ENCODE data around the gene ZNF780B. TPM values are rescaled to one million over a fixed set of nuclear protein-coding genes. Genes with fewer than 3 reads are reported as not detected.
A peak's percentile ranks its signal among the peaks of the same experiment; 100 is the strongest.
"Not testable (repeated sequence)": the region's sequence is repeated elsewhere in the genome, so short reads cannot be mapped to it uniquely, and the experiment has no call there.

The ZNF780B gene
- total RNA-seq = 18.4 TPM

DNA sequence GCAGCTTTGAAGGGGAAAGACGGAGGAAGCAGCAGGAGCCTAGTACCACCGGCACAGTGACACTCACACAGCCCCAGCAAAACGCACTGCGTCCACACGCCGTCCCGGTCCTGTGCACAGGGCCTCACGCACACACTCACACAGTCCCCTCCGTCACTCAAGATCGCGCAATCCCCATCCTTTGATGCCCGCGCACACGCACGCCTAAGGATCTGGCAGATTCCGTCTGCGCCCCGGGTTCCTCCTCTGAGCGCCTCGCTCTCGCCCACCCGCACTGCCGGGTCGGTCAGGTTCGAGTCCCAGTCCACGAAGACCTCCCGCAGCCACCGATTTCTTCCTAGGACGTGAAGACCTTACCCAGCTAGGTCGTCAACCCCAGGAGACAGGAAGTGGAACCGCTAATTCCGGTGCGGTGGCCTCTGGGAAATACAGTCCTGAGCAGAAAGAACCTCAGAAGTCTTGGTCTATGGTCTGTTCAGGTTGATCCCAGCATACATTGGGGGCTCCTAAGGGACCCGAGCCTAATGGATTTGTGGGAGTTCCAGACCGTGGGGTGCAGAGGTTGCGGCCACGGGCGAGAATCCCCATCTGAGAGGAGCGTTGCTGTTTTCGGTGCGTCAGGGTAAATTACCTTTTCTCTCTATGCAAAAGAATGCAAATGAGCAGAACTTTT, at the start of gene ZNF780B:
TSS of gene ZNF780B (minus strand) at position 400 of the 673 bp plus-strand sequence. CDS start 5,899 bp downstream, outside the sequence.
- DNase-seq = peak; percentile 74

DNA sequence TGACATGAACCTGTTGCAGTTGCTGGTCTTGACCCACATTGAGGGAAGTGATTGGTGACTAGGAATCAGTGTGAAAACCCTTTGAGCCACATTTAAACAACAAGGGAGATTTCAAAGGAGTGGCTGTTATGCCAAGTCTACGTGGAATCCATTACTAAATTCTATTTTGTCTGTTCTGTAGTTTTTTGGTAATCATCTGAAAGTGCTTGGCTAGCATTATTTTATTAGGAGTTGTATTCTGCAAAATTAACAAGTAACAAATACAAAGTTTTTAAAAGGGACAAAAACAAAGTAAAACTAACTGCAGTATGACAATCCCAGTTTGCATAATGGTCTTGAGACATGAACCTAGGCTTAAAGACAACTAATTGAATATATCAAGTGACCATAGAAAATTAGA, 48.7 kb upstream of the ZNF780B start:
- DNase-seq = no peak

DNA sequence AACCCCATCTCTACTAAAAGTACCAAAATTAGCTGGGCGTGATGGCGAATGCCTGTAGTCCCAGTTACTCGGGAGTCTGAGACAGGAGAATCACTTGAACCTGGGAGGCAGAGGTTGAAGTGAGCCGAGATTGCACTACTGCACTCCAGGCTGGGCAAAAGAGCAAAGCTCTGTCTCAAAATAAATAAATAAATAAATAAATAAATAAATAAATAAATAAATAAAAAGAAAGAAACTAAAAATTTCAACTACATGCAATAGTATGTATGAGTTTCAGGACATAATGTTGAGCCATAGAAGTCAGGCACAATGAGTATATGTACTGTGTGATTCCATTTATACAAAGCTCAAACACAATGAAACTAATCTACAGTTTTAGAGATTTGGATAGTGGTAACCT, 47.6 kb upstream of the ZNF780B start:
- DNase-seq = no peak

DNA sequence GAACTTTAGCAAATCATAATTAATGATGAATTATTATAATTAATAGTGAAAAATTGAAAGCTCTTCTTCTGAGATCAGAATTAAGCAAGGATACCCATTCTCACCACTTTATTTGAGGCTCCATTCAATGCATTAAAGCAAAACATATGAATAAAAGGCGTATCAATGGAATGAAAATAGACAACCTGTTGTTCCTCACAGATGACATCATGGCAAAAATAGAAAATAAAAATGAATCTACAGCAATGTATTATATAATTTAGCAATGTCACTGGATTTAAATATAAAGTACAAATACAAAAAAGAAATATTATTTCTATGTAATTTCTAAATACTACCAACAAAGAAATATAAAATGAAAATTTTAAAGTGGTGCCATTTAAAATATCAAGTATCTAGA, 45.8 kb upstream of the ZNF780B start:
- DNase-seq = no peak

DNA sequence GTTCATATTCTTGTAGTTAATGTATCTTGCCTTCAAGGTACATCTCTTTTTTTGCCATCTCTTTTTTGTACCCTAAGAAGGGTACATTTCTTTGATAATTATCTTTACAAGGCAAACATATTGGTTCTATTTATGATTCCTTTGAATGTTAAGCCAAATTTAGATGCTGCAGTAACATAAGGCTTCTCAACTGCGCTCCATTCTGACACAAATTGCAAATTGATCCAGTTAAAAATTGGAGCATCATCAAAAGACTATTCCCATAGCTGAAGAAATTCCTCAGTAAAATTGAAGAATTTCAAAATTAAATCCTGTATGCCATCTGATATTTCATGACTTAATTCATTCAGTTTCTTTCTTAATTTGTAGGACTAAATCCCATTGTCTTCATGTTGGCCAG, 37.4 kb upstream of the ZNF780B start:
- DNase-seq = no peak

DNA sequence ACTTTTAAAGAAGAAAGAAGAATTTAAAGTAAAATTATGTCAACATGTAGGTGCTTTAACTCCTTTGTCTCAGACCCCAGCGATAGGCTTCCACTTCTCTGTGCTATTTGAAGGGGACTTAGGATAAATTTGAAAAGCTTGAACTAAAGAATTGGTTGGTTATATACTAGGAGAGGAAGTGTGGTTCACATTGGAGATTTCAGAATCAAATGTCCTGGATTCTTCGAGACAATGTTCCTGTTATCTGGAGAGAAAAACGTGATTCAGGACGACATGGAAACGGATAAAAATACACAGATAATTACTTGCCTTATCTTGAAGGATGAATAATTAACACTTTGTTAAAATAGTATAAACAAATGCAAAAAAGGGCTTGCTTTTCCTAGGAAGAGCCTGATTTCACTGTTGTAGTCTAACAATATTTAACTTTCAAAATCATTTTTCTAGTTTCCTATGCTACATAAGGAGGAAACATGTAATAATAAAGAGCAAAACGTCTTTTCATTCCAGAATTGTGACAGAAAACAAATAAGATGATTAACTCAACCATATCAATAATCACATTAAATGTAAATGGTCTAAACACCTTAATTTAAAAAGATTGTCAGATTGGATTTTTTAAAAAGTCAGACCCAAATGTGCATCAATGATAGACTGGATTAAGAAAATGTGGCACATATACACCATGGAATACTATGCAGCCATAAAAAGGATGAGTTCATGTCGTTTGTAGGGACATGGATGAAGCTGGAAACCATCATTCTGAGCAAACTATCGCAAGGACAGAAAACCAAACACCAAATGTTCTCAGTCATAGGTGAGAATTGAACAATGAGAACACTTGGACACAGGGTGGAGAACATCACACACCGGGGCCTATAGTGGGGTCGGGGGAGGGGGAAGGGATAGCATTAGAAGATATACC, 35.4 kb upstream of the ZNF780B start:
- no peak for DNase-seq

DNA sequence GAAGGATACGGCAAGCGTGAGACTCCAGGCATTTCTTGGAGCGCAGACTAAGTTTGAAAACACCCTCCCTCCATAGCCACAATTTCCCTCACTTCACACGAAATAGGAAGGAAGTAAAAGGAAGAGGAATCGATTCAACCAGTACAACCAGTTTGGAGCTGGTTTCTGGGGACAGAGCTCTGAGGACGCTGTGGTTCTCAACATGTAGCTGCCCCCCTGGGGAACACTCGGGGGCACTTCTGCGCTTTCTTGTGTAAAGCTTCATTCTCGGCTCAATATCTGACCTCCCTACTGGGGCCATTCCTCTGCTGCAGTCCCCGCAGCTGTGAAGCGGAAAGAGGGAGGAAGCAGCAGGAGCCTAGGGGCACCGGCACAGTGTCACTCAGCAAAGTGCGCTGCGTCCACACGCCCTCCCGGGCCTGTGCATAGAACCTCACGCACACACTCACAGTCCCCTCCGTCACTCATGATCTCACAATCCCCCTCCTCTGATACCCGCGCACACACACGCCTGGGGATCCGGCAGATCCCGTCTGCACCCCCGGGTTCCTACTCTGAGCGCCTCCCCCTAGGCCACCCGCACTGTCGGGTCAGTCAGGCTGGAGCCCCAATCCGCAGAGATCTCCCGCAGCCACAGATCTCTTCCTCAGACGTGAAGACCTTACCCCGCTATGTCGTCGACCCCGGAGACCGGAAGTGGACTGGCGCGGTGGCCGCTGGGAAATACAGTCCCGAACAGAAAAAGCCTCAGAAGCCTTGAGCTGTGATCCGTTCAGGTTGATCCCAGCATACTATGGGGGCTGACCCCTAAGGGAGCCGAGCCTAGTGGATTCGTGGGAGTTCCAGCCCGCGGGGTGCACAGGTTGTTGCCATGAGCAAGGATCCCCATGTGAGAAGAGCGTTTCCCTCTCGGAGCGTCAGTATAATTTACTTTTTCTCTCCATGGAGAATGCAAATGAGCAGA, 34.5 kb upstream of the ZNF780B start, which contains the start of gene ZNF780A:
TSS of gene ZNF780A (minus strand) at position 703 of the 964 bp plus-strand sequence. CDS start 6,190 bp downstream, outside the sequence.
- peak; percentile 87 for DNase-seq

DNA sequence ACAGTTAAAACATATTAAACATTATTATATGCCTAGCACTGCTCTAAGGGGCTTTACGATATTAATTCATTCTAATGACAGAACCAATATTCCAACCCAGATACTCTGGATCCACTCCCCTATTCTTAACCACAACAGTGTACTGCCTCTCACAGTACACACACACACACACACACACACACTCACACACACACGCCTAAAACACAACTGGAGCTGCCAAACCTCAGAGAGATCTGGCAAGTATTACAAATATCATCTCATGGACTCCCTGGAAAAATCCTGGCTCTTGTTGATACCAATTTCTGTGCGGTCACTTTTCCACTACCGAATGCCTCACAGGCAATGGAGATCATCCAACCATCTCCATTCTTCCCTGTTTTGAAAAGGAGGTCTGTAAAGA, 33.4 kb upstream of the ZNF780B start:
- peak; percentile 1 for DNase-seq

DNA sequence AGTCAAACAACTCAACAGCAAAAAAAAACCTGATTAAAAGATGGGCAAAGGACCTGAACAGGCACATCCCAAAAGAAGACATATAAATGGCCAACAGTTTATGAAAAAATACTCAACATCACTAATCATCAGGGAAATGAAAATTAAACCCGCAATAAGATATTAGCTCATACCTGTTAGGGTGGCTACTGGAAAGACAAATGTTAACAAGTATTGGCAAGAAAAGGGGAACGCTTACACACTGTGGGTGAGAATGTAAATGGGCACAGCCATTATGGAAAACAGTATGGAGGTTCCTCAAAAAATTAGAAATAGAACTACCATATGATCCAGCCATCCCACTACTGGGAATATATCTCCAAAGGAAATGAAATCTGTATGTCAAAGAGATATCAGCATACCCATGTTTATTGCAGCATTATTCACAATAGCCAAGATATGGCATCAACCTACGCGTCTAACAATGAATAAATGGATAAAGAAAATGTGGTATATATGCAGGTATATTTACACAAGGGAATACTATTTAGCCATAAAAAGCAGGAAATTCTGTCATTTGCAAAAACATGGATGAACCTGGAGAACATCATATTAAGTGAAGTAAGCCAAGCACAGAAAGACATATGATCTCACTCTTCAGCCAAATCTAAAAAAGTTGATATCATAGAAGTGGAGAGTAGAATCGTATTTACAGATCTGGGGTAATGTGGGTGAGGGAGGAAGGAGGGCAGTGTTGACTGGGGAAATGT, 32.4 kb upstream of the ZNF780B start:
- no peak for DNase-seq

DNA sequence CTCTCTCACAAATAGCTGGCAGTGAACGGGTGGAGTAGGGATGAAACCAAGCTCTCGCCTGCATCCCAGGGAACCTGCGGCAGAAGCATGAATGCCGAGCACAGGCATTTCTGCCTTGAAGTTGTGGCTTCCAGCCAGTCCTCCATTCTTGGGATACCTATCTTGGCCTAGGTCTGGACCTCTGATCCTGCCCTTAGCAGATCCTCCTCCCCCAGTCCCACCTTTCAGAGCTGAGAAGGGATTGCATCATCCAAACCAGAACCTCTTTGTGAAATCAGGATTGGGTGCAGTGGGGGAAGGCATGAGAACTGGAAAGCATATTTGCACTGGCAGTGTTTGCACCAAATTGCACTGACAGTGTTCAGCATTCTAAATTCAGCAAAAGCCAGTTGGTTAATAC, 28.9 kb upstream of the ZNF780B start:
- DNase-seq = no peak

DNA sequence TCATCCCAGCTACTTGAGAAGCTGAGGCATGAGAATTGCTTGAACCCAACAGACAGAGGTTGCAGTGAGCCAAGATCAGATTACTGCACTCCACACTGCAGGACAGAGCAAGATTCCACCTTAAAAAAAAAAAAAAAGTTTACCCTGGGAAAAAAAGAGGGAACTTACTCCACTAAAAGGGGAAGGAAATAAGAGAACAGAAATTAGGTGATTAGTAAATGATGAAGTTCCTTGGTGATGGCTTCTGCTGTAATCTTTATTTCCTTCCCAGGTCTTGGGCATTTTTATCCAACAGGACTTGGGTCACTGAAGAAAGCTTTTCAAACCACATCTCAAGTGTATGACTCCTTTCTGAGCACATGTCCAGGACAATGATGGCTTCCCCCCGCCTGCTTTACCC, 25.4 kb upstream of the ZNF780B start:
- no peak for DNase-seq

DNA sequence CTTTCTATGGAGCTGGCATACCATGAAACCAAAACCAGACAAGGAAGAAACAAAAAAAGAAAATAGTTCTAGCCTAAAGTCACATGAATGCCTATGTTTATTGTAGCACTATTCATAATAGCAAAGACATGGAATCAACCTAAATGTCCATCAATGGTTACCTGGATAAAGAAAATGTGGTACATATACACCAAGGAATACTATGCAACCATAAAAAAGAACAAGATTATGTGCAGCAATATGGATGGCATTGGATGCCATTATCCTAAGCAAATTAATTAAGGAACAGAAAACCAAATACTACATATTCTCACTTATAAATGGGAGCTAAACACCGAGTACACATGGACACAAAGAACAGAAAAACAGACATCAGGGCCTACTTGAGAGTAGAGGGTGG, 24.3 kb upstream of the ZNF780B start:
- no peak for DNase-seq

DNA sequence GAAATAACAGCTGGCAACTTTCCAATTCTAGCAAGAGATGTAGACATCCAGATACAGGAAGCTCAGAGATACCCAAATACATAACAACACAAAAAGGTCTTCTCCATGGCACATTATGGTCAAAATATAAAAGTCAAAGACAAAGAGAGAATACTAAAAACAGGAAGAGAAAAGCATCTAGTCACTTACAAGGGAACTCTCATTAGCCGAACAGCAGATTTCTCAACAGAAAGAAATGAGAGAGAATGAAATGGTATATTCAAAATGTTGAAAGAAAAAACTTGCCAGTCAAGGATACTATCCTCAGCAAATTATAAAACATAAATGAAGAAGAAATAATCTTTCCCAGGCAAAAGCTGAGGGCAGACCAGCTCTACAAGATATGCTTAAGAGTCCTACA, 22.3 kb upstream of the ZNF780B start:
- peak; percentile 0 for DNase-seq

DNA sequence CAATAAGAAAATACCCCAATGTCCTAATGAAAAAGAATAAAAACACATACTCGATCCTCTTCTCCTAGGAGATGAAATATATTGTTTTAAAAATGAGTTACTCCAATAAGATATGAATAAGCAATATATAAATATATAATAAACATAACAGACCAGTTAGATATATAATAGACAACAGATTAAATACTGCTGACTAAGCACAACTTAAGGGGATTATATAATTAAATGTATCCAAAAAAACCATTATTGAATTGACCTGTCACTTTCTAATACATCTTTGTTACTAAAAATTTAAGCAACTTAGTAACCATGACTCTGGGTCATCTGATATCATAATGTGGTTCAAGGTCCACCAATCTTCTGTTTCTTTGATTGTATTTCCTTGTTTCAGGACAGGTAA, 14.0 kb upstream of the ZNF780B start:
- DNase-seq = no peak

DNA sequence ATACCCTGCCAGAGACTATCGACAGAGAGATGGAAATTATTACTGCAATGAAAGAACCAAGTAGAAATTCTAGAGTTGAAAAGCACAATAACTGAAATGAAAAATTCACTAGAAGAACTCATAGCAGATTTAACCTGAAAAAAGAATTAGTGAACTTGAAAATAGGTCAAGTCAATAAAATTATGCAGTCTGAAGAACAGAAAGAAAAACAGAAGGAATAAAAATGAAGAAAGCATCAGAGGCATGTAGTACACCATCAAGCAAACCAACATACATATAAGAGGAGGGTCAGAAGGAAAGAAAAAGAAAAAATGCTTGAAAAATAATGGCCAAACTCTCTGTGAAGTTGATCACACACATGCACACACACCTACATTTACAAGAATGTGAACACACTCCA, 3.6 kb upstream of the ZNF780B start:
- DNase-seq = no peak

DNA sequence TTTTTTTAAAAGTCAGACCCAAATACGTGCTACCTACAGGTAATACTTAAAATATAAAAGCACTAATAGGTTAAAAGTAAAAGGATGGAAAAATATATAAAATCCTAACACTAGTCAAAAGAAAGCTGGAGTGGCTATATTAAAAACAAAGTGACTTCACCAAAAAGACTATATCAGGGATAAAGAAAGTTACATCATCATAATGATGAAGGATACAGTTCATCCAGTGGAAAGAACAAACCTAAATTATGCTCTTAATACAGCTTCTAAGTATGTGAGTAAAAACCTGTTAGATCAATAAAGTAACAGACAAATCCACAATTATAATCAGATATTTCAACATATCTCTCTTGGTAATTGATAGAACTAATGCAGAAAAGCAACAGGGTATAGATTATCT, 1.1 kb upstream of the ZNF780B start:
- DNase-seq = no peak

DNA sequence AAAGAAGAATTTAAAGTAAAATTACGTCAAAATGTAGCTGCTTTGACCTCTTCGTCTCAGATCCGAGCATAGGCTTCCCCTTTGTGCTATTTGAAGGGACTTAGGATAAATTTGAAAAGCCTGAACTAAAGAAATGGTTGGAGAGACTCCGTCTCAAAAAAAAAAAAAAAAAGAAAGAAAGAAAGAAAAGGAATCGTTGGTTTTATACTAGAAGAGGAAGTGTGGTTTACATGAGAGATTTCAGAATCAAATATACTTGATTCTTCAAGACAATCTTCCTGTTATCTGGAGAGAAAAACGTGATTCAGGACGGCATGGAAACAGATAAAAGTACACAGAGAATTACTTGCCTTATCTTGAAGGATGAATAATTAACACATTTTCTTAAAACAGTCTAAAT, 474 bp upstream of the ZNF780B start:
- DNase-seq = no peak

DNA sequence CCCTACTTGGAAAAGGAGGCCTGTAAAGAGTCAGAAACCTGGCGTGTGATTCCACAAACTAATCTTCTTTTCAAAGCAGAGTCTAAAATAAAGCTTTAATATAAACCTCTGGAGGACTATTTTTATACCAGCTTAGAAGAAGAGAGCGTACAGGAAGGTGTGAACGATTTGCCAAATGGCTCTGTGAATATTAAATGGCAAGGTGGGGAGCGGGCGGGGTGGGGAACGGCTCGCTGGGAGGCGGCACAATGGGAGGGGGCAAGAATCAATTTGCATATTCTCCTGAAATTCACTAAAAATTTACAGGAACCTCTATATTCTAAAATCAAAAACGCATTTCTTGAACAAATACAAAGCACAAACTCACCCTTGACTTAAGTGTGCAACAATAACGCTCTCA, 982 bp downstream of the ZNF780B start:
- no peak for DNase-seq

DNA sequence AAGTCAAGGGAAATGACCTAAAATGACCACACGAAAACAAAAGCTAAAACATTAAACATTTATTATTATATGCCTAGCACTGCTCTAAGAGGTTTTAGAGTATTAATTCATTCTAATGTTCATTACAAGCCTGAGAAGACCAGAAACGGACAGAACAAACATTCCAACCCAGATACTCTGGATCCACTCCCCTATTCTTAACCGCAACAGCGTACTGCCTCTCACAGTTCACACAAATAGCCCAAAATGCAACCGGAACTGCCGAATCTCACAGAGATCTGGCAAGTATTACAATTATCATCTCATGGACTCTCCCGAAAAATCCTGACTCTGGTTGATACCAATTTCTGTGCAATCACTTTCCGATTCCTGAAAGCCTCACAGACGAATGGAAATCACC, 1.4 kb downstream of the ZNF780B start:
- no peak for DNase-seq

DNA sequence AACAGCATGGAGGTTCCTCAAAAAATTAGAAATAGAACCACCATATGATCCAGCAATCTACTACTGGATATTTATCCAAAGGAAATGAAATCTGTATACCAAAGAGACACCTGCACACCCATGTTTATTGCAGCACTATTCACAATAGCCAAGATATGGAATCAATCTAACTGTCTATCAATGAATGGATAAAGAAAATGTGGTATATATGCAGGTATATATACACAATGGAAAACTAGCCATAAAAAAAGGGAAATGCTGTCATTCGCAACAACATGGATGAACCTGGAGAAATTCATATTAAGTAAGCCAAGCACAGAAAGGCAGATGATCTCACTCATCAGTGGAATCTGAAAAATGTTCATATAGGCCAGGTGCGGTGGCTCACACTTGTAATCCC, 2.5 kb downstream of the ZNF780B start:
- DNase-seq = no peak

DNA sequence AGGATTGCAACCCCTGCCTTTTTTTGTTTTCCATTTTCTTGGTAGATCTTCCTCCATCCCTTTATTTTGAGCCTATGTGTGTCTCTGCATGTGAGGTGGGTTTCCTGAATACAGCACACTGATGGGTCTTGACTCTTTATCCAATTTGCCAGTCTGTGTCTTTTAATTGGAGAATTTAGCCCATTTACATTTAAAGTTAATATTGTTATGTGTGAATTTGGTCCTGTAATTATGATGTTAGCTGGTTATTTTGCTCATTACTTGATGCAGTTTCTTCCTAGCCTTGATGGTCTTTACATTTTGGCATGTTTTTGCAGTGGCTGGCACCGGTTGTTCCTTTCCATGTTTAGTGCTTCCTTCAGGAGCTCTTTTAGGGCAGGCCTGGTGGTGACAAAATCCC, 14.3 kb downstream of the ZNF780B start:
- not testable (repeated sequence) for DNase-seq

DNA sequence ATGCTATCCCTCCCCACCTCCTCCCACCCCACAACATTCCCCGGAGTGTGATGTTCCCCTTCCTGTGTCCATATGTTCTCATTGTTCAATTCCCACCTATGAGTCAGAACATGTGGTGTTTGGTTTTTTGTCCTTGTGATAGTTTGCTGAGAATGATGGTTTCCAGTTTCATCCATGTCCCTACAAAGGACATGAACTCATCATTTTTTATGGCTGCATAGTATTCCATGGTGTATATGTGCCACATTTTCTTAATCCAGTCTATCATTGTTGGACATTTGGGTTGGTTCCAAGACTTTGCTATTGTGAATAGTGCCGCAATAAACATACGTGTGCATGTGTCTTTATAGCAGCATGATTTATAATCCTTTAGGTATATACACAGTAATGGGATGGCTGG, 18.0 kb downstream of the ZNF780B start:
- not testable (repeated sequence) for DNase-seq
